GM18505 (cell line): ENCODE data around the gene CARHSP1.
"Not testable (repeated sequence)": the region's sequence is repeated elsewhere in the genome, so short reads cannot be mapped to it uniquely, and the experiment has no call there.

Experiments
- ATAC-seq: cut with Tn5 transposase; IDR thresholded peaks from one replicate; pipeline ENCODE4 v1.9.1; 2021; ENCODE audit not compliant: unreplicated experiment
- POLR2A ChIP-seq: IDR thresholded peaks from 4 replicates; pipeline ENCODE4 v1.6.1; 2011; ENCODE audit warnings: borderline replicate concordance; ENCODE audit not compliant: insufficient read depth, insufficient read length; ENCODE audit errors: extremely low read depth

CARHSP1 gene

DNA sequence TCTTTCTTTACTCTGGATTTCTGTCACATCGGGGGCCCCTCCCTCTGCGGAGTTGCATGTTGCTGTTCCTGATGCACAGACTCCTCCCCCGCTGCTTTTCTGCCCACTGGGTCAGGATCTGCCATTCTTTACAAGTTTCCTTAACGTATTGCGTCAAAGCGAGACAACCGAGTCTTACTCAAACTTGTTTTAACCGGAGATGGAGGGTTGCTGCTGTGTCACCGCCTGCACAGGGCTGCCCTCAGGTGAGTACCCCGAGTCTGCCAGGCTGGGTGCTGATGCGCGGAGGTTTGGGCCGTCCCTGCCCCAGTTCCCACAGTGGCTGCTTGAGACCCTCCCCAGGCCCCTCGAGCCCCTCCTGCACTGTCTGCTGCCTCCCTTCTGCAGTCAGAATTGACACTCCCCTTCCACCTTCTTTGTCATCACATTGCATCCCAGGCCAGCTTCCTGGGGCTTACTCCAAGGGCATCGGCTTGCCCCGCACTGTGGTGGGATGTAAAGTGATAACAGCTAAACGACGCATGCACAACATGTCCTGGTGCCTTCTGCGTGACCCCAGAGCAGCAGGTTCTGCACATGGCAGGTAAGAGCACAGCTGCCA is 19.3 kb downstream of the CARHSP1 start:
- ATAC-seq: no peak
- no peak for TF ChIP-seq POLR2A

DNA sequence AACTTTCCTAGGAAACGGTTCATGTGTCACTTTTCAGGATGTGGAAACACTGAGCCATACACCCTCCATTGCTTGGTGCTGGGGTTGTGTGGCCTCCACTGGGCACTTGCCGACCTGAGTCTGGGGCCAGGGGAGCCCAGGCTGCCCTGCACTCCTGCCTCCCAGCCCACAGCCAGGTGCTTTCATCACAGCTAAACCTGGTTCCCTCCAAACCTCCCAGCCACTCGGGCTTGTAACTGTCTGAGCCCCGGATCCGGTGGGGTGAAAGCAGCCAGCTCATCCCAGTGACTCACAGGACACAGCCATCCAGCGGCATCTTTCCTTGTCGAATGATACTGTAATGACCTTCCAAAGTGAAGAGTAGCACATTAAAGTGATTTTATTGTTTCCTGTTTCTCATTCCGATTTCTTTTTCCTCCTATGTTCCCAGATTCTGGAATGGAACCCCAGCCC is 19.8 kb downstream of the CARHSP1 start:
- no peak for ATAC-seq
- TF ChIP-seq POLR2A: no peak

DNA sequence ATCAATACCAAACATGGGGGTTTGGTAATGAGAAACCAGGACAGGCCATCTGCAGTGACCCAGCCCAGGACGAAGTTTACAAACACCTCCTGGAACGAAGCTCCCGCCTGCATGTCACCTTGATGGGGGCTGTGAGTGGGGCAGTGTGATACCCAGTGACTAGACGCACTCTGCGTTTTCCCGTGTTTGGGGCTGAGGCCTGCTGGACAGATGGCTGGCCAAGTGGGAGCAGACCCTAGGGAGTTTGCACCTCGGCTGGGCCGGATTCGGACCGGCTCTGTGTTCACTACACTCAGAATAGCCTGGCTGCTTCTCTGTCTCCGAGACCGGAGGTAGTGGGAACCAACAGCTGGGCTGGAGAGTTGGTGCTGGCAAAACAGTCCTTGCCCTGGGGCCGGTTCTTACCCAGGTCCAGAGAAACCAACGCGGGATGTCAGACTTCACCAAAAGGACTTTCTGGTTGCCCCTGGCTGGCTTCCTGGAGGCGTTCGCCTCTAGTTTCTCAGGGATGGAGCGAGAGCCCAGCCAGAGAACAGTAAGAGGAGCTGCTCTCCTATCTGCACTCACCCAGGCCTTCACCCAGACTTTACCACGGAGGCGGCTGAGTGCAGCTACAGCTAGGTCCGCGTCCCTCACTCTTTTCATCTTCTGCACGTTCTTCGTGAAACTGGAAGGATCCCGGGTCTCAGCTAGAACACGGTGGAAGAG is 20.4 kb downstream of the CARHSP1 start:
- ATAC-seq: no peak

DNA sequence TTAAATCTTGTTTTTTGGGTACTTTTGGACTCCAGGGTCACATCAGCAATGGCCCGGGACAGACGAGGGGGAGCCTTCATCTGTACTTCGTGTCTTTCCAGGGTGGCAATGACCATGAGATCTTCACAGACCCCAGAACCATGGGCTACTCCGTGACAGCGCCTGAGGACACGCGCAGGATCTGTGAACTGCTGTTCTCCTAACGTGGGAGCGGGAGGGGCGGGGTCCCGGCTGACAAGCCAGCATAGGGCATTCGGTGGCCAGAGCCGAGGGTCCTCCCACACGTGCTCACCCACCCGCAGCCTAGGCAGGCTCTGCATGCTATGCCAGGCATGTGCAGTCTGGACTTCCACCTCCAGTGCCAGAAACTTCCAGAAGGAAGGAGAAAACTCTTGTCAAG is 21.2 kb downstream of the CARHSP1 start:
- TF ChIP-seq POLR2A: no peak
- ATAC-seq: no peak

More for the DNA sequence above, 20.4 kb downstream of the CARHSP1 start:
- TF ChIP-seq POLR2A: no peak

GRCh38 chr16:8847145-8847544 is 21.7 kb downstream of the CARHSP1 start:
- TF ChIP-seq POLR2A: no peak
- ATAC-seq: no peak

- no peak for TF ChIP-seq POLR2A
- no peak for ATAC-seq
Observed at GRCh38 chr16:8846401-8846932, 22.3 kb downstream of the CARHSP1 start.

- no peak for TF ChIP-seq POLR2A
- ATAC-seq: no peak
Observed at GRCh38 chr16:8845699-8846298, 23.0 kb downstream of the CARHSP1 start.

GRCh38 chr16:8843296-8843695 is 25.5 kb downstream of the CARHSP1 start:
- not testable (repeated sequence) for ATAC-seq

- ATAC-seq: not testable (repeated sequence)
Observed at GRCh38 chr16:8842016-8842415, 26.8 kb downstream of the CARHSP1 start.

DNA sequence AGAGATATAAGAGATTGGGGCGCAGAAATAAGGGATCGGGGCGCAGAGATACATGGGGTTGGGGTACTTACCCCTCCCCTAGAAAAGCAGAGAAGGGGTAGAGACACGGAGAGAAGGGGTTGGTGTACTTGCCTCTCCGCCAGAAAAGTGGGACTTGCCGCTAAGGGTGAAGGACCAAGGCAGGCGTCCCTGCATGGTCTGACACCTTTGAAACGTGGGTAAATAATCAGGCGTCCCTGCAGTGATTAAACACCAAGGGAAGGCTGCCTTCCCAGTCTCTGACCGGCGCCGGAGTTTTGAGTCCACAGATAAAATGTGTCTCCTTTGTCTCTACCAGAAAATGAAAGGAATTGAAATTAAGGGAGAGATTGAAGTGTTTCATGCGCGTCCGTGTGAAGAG is 31.2 kb downstream of the CARHSP1 start:
- ATAC-seq: not testable (repeated sequence)

DNA sequence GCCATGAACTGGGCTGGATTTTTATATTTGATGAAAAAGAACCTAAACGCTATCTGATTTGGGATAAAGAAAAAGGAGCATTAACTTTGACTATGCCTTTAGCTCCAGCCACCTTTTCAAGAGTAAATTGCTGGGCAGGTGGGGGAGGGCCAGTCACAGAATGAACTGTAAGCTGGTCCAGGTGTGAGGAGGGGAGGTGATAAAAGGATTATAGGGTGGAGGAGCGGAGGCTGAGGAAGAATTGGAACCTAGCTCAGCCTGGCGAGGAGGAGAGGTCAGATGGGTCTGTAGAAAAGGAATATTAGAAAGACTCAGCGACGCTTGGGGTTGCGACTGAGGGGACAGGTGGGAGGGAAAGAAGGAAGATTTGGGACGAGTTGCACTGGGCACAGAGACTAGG is 32.0 kb downstream of the CARHSP1 start:
- ATAC-seq: not testable (repeated sequence)

DNA sequence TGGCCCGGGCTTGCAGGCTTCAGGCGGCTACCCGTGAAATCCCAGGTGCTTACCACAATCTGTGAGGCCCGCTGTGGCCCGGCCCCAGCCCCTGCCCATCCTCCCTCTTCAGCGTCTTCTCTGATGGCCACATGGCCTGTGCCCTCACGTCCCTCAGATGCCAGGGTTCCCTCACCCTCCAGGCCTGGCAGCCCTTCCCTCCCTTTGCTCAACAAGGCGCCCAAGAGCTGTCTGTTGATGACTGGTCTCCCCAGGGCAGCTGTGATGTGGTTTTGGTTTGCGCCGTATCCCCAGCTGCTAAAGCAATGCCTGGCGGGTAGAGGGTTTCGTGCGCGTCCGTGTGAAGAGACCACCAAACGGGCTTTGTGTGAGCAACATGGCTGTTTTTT is 36.1 kb downstream of the CARHSP1 start:
- no peak for TF ChIP-seq POLR2A
- no peak for ATAC-seq

DNA sequence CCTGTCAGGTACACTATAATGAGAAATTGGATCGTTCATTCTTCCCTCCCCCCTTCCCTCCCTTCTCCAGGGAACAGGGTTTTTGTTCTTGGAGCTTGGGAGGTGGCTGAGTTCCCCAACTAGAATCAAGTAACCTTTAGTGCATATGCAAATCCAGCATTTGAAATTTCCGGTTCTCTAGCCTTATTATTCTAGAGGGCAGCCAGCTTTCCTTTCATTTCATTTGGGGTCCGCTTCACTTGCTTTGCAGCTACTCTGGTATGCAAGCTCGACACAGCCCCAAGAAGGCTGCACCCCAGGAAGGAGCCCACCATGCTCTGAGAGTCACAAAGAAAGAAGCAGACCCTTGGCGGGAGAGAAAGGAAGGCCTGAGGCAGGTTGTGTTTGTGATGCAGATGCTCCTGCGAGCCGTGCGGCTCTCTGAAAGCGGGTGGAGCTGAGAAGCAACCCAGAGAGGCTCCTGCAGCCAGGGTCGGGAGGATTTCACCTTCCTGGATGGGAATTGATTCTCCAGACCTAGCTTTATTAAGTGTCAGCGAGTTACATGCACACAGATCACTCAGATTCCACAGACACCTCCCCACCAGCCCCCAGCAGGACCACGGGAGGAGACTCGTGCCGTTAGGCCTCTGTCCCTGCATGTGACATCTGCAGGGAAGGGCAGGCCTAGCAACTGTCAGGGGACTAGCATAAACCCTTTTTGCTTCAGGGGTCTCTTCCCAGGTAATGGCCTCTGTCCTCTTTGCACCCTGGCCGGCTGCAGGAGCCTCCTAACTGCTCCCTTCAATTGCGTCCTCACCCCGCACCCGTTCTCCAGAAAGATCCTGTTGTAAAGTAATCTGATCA is 36.7 kb downstream of the CARHSP1 start:
- no peak for TF ChIP-seq POLR2A
- no peak for ATAC-seq

DNA sequence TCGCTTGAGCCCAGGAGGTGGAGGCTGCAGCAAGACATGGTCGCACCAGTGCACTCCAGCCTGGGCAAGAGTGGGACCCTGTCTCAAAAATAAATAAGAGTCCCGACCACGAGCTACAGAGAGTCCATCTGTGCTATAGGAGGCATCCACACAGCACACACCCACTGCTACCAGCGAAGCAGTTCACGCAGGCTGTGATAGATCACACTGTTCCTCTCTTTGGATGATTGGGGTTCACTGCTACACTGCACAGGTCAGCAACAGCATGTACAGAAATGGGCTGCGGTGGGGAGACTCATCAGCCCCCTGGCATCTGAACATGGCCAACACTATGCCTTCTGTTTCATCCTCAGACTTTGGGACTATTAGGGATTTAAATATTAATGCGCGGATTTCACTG is 37.4 kb downstream of the CARHSP1 start:
- no peak for ATAC-seq
- no peak for TF ChIP-seq POLR2A
